B cell (primary cell): ENCODE measurements around the gene SLC2A2.

Source experiments
- EZH2 ChIP-seq: IDR thresholded peaks from 2 replicates; pipeline ENCODE4 v1.6.1; 2012; ENCODE audit warnings: borderline replicate concordance, low read depth, mild to moderate bottlenecking, moderate library complexity, low read length; ENCODE audit not compliant: insufficient read depth, poor library complexity, severe bottlenecking
- TF ChIP-seq, protein P1 (sequence below): fragments of 200-600 bp; IDR thresholded peaks from one replicate; pipeline ENCODE4 v1.8.0; 2022; ENCODE audit warnings: antibody characterized with exemption, mild to moderate bottlenecking

- TF ChIP-seq, protein P1, sequence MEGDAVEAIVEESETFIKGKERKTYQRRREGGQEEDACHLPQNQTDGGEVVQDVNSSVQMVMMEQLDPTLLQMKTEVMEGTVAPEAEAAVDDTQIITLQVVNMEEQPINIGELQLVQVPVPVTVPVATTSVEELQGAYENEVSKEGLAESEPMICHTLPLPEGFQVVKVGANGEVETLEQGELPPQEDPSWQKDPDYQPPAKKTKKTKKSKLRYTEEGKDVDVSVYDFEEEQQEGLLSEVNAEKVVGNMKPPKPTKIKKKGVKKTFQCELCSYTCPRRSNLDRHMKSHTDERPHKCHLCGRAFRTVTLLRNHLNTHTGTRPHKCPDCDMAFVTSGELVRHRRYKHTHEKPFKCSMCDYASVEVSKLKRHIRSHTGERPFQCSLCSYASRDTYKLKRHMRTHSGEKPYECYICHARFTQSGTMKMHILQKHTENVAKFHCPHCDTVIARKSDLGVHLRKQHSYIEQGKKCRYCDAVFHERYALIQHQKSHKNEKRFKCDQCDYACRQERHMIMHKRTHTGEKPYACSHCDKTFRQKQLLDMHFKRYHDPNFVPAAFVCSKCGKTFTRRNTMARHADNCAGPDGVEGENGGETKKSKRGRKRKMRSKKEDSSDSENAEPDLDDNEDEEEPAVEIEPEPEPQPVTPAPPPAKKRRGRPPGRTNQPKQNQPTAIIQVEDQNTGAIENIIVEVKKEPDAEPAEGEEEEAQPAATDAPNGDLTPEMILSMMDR: no peak
- TF ChIP-seq EZH2: no peak
Measured at GRCh38 chr3:171001957-171002694, 24.4 kb downstream of the SLC2A2 start.
